ENCODE data around the gene TBC1D32.
"Not testable (repeated sequence)": the region's sequence is repeated elsewhere in the genome, so short reads cannot be mapped to it uniquely, and the experiment has no call there.

Gene TBC1D32, protein sequence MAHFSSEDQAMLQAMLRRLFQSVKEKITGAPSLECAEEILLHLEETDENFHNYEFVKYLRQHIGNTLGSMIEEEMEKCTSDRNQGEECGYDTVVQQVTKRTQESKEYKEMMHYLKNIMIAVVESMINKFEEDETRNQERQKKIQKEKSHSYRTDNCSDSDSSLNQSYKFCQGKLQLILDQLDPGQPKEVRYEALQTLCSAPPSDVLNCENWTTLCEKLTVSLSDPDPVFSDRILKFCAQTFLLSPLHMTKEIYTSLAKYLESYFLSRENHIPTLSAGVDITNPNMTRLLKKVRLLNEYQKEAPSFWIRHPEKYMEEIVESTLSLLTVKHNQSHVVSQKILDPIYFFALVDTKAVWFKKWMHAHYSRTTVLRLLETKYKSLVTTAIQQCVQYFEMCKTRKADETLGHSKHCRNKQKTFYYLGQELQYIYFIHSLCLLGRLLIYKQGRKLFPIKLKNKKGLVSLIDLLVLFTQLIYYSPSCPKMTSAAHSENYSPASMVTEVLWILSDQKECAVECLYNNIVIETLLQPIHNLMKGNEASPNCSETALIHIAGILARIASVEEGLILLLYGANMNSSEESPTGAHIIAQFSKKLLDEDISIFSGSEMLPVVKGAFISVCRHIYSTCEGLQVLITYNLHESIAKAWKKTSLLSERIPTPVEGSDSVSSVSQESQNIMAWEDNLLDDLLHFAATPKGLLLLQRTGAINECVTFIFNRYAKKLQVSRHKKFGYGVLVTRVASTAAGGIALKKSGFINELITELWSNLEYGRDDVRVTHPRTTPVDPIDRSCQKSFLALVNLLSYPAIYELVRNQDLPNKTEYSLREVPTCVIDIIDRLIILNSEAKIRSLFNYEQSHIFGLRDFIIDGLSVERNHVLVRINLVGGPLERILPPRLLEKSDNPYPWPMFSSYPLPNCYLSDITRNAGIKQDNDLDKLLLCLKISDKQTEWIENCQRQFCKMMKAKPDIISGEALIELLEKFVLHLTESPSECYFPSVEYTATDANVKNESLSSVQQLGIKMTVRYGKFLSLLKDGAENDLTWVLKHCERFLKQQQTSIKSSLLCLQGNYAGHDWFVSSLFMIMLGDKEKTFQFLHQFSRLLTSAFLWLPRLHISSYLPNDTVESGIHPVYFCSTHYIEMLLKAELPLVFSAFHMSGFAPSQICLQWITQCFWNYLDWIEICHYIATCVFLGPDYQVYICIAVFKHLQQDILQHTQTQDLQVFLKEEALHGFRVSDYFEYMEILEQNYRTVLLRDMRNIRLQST
- total RNA-seq = 10.4 to 15.4 reads per million in 2 donors

DNA sequence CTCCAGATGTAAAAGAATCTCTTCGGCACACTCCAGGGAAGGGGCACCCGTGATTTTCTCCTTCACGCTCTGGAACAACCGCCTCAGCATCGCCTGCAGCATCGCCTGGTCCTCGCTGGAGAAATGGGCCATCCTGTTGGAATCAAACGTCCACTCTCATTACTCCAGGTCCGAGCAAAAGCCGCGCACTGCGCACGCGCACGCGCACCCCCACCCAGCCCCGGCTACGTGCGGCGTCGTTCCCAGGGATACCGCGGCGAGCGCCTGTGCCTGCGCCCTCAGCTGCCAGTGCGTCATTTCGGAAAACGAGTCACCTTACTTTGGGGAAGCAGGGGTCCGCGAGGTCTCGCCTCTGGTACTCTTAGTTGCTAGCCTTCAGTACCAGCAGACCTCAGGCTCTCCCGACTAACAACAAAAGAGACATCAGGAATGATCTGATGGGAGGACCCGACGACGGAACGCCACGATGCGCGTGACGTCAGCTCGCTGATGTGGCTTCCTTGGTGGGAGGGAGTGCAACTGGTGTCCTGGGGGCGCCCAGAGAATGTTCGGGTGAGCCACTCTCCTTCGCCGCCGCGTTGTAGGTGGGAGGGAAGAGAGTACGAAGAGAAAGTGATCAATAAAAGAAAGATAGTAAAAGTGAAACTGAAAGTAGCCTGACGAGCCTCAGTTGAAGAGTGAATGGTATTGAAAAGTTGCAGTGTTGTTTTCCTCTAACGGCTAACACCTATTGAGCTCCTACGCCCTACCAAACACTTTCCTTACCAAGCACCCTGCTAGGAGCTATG is at the start of gene TBC1D32:
TBC1D32 (minus strand) TSS at position 182 of the 788 bp plus-strand sequence; CDS start at position 132, 50 bp downstream.
- peak; percentile 69 for DNase-seq

DNA sequence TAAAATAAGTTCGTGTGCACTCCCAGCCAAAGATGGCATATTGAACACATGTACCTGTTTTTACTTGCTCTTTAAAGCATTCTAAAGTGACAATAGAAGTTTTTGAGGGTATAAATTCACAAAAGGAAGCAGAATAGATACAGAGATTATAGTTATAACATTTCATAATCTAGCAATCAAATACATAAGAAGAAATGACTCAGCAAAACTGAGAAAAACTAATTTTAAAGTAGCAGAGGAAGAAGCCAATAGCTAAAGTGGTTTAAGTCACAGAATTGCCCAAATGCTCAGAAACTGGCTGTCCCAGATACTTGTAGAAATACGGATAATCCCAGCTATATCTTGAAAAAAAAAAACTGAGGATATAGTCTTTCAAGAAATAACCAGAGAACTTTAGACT is 49.2 kb upstream of the TBC1D32 start:
- no peak for DNase-seq

DNA sequence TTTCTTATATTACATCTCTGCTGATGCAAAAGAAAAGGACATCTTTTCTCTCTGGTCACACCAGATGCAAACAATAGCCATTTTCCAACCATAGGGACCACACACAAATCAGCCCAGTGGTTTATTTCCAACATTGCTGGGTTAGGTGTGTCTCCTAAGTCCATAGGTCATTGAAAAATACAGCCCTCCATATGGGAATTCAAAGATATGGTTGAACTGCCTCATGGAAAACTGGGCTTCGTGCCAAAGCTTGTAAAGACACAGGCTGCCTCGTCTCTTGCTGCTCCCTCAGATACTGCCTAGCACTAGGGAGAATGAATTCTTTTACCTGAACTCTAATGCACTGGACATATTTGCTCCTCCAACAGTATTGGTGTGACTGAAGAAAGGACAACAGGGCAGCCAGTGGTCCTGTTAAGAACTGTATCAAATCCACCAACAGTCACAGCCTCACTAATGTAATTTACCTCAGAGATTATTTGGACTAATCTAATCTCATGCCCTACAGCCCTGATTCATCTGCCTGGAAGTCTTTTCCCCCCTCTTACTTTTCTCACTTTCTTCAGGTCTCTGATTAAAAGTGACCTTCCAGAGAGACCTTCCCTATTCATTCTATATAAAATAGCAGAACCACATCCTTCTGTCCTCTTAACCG is 48.3 kb upstream of the TBC1D32 start:
- DNase-seq = no peak

DNA sequence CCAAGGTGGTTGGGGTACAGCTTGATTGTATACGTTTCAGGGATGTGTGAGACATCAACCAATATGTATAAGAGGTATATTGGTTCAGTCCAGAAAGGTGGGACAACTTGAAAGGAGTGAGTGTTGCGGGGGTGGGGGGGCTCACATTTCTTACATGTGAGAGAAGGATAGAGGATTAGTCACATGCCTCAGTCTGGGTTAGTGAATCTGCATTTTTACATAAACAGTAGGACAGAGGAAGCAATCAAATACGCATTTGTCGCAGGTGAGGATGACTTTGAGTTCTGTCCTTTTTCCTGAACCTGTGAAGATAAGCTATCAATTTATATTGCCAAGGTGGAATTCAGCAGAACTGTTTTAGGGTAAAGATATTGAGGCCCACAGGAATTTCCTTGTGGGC is 42.1 kb upstream of the TBC1D32 start:
- no peak for DNase-seq

DNA sequence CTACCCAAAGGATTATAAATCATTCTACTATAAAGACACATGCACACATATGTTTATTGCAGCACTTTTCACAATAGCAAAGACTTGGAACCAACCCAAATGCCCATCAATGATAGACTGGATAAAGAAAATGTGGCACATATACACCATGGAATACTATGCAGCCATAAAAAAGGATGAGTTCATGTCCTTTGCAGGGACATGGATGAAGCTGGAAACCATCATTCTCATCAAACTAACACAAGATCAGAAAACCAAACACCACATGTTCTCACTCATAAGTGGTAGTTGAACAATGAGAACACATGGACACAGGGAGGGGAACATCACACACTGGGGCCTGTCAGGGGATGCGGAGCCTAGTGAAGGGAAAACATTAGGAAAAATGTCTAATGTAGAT is 39.9 kb upstream of the TBC1D32 start:
- not testable (repeated sequence) for DNase-seq

DNA sequence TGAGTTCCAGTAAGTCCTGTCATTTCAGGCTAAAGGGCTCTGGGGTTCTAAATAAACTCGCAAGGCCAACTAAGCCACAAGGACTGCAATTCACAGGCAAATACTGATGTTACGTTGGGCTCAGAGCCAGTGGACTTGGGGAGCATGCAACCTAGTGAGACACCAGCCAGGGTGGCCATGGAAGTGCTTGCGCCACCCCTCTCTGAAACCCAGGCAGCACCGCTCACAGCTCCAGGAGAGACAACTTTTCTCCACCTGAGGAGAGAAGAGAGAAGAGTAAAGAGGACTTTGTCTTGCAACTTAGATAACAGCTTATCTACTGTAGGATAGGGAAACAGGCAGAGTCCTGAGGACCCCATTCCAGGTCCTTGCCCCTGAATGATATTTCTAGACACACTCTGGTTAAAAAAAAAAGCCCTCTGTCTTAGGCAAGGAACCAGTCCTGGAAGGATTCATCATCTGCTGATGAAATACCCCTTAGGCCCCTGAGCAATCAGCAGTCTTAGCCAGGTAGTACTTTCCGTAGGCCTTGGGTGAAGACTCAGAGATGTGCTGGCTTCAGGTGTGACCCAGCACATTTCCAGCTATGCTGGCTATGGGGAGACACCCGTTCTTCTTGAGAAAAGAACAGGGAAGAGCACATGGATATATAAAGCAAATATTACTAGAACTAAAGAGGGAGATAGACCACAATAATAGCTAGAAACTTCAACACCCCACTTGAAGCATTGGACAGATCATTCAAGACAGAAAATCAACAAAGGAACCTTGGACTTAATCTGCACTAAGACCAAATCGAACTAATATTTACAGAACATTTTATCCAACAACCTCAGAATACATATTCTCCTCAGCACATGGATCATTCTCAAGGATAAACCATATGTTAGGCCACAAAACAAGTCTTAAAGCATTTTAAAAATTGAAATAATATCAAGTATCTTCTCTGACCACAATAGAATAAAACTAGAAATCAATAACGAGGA is 31.5 kb upstream of the TBC1D32 start:
- DNase-seq = no peak

DNA sequence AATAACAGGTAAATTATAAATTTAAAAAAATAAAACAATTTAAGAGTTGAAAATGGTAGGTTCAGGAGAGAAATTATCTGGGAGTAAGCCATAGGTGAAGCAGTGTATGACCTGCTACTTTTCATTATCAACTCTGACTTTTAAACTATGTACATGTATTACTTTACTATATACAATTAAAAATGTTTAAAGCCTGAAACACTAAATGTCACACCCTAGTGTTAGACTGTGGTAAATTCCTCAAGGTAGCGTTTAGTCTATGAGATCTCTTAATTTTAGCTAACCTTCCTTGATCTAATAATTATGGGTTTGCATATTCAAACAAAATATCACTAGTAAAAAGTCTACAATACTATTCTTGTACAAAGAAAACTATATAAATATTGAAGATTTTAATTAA is 22.3 kb upstream of the TBC1D32 start:
- no peak for DNase-seq

DNA sequence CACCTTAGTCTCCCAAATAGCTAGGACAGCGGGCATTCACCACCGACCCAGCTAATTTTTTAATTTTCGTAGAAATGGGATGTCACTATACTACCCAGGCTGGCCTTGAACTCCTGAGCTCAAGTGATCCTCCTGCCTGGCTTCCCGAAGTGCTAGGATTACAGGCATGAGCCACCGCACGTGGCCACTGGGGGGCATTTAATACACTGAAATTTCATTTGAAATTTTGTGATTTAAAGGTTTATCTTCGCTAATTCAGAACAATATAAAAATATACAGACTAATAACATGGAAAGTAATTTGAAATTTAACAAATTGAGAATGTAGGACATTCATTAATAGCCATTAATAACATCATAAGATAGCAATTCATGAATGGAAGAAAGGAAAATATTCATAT is 20.5 kb upstream of the TBC1D32 start:
- no peak for DNase-seq

DNA sequence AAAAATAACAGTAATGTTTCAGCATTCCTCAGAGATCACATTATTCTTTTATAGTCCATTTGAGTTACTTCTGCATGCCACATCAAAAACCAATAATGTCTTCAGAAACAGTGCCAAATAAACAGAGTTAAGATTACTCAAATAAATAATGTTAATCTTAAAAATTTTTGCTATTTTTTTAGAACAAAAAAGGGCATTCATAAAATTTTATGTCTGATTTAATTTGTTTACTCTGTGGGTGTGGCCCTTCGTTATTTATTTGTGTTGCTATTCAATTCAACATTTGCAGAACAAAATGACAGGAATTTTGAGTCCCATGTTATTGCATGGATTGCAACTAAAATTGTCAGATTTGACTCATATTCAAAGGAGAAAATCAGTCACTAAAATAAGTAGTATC is 18.7 kb upstream of the TBC1D32 start:
- DNase-seq = no peak

DNA sequence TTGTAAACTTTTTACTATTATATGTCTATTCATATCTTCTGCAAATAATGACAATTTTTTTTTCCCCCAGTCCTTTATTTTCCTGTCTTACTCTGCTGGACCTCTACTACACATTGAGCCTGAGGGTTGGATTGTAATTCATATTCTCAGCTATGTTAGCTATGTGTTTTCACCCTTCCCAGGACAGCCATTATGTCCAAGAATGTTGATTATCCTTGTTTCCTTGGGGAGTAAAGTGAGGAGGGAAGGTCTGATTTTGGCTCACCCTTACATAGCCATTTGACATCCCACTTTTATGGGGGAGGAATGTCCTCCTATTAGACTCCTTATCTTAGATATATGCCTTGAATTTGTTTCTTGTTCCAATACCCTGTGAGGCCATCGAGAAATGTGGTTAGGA is 17.6 kb upstream of the TBC1D32 start:
- no peak for DNase-seq

DNA sequence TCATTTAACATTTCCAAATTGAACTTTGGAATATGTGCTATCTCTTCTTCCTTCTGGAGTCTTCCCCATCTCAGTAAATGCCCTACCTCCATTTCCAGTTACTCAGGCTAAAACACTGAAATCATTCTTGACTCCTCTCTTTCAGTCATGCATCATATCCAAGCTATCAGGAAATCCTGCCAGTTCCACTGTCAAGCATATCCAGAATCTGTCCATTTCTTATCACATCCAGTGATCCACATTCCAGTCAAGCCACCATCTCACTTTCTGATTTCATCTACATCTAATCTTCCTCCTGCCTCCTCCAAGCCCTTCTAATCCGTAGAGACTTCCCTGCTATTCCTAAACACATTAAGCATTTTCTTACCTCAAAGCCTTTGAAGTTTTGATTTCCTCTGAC is 15.3 kb upstream of the TBC1D32 start:
- DNase-seq = no peak

DNA sequence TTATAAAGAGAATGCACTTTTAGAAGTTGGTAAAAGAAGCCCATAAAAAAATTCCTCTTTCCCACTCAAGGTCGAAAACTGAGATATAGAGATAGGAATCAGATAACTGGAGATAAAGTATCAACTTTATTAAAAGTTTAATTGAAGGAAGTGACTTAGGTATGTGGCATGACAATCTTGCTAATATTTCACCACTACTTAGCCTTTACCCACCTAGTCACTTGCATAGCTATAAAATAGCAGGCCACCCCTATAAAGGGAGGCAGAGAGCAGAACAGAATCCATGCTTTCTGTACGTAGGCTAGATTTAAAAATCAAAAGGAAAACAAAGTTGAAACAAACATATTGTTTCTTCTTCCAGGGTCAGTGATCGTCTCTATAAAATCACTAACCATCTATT is 13.2 kb upstream of the TBC1D32 start:
- no peak for DNase-seq

DNA sequence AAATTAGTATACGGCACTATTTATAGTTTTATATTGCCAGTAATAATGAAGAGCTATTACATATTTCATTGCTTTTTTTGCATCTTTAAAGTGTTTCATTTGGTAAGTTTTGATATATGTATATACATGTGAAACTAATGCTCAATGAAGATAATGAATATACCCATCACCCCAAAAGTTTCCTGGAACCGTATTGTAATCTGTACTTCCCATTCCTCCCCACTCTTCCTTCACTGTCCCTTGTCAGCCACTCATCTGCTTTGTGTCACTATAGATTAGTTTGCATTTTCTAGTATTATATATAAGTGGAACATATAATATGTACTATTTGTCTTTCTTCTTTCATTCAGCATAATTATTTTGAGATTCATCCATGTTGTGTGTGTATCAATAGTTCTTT is 10.3 kb upstream of the TBC1D32 start:
- DNase-seq = no peak

DNA sequence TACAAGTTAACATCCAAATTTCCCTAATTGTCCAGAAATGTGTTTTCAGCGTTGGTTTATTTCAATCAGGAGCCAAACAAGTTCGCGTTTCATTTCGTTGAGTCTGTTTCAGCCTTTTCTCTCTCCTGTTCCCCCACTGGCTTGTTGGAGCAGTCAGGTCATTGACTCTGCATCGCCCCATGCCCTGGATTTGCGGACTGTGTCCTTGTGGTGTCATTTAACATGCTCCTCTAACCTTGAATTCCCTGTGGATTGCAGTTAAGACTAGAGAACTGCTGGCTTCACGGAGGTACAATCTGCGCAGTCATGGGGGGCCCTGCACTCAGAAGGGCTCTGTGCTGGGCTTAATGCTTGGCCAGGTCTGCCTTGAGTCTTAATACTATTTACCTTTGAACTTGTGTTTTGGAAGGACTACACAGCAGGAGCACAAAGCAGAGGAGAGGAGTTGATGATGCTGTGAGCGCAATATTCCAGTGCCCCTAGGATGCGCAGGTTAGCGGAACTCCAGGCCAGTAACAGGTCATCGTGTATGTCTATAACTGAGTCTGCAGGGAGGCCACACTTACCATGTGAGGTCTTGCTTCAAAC is 5.5 kb upstream of the TBC1D32 start:
- no peak for DNase-seq

DNA sequence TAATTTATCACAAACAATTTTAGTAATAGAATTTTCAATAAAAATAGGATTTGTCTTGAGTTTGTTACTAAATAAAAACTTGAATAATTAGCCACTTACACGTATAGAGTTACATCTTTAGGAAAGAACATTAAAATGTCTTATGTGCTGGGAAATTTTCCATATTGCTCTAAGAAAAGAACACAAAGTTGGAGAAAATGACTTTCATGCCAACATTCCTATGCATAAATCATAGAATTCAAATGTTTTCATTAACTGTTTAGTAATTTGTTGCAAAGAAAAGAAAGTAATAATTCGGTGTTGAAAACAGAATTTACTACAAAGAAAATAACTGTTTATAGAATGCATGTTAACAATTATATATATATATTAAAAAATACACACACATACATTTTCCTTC is 4.7 kb upstream of the TBC1D32 start:
- no peak for DNase-seq

DNA sequence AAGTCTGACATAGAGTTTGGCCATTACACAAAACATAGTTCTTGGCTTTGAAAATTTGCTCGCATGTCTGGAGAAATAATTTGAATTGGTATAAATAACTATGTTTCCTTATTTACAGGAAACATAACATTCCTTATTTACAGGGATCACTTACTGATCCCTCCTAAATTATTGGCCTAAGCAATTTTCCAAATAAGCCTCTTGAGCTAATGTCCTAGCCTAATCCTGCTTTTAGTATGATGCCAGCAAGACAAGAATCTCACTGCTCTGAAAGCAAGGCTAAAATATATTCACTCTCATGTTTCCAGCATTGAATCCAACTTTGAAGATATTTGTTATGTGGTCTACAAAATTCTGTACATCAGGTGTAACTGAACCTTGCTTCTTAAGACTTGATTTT is 4.1 kb upstream of the TBC1D32 start:
- DNase-seq = no peak

DNA sequence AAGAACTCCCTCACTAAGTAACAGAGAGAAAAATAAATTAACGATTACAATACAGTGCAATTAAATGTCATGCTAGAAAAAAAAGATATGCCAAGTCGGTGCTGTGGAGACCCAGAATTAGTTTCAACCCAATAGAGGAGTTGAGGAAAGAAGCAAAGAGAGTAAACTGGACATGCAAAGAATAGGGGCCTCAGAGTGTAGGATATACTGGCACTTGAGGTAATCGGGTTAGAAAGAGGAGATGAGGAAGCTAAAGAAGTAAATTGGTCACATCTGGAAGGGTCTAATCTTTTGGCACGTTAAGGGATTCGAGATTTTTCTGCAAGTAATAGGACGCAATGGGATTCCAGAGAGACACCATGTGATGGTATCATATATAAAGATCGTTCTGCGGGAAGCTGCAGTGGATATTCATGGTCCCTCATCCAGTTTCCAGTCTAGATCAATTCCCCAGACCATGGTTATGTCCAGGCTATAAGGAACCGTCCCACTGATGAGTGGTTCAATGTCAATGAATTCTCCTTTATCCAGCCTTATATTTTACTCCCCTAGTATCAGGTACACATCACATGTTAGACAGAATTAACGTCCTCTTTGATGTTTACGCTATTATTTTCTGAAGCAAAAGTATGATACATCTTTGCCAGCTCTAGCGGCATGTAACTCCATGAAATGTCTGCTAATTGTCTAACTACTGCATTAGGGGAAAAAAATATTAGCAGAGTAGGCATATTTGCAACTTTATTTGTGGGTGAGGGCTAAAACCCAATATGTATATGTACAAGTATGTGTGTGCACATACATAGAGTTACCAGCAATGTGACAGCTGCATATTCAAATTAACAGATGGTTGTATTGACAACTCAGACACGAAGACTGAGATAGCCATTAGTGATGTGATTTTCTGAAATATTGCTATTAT is 1.1 kb upstream of the TBC1D32 start:
- no peak for DNase-seq

DNA sequence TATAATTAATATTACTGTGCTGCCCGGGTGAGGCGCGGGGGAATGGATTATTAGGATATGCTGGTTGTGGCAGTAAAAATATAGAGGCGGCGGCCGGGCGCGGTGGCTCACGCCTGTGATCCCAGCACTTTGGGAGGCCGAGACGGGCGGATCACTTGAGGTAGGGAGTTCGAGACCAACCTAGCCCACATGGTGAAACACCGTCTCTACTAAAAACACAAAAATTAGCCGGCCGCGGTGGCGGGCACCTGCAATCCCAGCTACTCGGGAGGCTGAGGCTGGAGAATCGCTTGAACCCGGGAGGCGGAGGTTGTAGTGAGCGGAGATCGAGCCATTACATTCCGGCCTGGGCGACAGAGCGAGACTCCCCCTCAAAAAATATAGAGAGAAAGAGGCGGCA is 586 bp downstream of the TBC1D32 start:
- not testable (repeated sequence) for DNase-seq

DNA sequence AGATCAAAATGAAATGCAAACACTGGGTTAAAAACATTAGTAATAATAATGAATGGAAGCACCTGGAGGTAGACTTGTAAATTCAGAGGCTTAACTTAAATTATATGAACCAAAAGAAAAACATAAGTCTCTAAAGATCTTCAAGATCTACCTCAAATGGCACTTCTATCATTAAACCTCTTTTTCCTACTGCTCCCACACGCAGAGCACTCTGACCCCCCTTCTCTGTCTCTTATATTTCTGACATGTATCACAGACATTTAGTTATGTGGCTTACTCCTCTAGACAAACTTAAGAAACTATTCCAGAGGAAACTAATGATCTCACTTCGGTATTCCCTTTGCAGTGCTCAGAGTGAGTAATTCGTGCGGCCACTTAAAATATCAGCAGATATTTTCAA is 1.1 kb downstream of the TBC1D32 start:
- DNase-seq = no peak
